RCC 7860 (cell line): ENCODE data around the gene AKT1S1.

Experiments
- DNase-seq: peaks from one replicate; pipeline ENCODE4 v3.0.0-alpha.2; 2015; ENCODE audit warnings: low spot score
- FAIRE-seq: peaks from 2 replicates; lab custom pipeline; 2012; peaks lifted over from hg19 to GRCh38; lab: Jason Lieb, UNC

The AKT1S1 gene

DNA sequence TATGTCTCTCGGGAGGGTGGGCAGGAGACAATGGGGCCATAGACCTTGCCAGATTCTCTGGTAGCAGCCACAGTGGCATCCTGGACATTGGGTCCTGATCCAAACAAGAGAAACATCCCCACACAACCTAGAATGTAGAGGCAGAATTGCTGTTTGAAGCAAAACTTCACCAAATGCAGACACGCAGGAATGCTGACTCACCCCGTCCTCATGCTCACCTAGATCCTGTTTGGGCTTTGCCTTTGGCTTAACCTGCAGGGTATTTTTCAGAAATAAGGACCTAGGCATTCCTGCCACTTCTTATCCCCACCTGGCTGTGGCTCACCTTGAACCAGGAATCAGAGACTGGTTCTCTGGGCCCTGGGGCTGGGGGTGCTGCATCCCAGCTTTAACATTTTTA is 7.6 kb upstream of the AKT1S1 start:
- no peak for DNase-seq
- no peak for FAIRE-seq

DNA sequence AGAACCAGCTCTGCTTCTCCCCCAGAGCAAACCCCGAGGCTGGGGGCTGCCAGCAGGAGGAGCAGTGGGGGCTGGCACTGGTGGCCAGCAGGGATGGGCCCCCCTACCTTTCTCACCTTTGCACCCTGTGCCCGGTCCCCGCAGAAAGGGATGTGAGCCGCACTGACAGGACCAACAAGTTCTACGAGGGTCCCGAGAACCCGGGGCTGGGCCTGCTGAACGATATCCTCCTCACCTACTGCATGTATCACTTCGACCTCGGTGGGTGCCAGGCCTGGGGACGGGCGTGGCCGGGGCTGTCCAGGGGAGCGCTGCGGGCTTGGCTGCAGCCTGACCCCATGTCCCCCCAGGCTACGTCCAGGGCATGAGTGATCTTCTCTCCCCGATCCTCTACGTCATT is 7.0 kb upstream of the AKT1S1 start:
- DNase-seq (no peak), FAIRE-seq (no peak)

DNA sequence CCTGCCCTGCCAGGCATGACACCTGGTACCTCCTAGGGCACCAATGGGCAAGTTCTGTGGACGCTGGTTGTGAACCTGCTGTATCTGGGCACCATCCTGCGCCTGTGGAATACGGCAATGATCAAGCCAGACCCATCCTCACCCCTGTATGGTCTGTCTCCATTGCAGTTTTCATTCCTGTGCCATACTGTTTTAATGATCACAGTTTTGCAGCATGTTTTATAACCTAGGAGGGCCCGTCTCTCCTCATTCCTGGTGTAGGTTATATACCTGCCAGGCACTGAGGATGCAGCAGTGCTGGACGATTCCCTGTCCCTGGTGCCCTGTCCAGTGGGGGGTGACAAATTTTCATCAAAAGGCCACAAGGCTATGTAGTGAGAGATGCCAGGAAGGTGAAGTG is 5.9 kb upstream of the AKT1S1 start:
- DNase-seq (no peak), FAIRE-seq (no peak)

DNA sequence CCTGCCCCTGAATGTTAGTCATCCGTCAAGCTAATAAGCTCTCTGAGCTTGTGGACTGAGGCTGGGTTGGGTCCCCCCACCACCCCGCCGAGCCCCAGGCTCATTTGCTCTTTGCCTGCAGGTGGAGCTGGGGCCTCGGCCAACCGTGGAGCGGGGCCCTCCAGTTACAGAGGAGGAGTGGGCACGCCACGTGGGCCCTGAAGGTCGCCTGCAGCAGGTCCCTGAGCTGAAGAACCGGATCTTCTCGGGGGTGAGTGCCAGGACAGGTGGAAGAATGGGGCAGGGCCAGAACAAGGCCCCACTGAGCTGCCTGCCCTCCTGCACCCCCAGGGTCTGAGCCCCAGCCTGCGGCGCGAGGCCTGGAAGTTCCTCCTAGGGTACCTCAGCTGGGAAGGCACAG is 5.5 kb upstream of the AKT1S1 start:
- DNase-seq (no peak), FAIRE-seq (no peak)

DNA sequence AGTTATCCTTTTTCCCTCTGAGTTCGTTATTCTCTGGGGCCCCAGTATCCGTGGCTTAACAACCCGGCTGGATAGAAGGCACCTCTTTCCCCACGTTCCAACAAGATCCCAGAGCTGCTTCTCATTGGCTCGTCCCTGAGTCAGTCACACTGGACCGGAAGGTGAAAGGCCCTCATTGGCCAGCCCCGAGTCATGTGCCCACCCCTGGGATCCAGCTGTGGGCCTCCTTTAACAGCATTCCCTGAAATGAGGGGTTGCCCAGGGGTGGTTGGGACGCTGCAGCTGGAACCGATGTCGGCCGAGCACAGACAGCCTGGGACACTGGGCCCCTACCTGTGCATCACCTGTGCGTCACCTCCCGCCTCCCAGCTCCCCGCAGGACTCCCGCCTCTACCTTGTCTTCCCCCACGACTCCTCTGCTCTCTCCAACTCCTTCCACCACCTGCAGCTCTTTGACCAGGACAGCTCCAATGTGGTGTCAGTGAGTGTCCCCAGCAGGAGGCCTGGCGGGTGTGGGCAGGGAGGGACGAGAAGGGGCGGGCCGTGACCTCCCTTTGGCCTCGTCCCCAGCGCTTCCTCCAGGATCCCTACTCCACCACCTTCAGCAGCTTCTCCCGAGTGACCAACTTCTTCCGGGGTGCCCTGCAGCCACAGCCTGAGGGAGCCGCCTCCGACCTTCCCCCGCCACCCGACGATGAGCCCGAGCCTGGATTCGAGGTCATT is 4.7 kb upstream of the AKT1S1 start:
- FAIRE-seq, result no peak
- DNase-seq, result no peak

DNA sequence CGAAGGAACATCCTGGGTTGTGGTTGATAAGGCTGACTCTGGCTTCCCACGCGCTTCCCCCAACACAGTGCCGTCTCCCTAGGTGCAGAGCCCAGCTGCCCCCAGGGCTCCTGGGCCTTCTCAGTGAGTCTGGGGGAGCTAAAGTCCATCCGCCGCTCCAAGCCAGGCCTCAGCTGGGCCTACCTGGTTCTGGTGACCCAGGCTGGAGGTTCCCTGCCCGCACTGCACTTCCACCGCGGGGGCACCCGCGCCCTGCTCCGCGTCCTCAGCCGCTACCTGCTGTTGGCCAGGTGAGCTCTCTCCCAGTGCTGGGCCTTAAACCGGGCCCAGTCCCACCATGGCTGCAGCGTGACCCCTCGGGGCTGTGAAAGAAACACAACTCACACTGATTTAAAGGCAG is 4.0 kb upstream of the AKT1S1 start:
- FAIRE-seq (no peak), DNase-seq (no peak)

DNA sequence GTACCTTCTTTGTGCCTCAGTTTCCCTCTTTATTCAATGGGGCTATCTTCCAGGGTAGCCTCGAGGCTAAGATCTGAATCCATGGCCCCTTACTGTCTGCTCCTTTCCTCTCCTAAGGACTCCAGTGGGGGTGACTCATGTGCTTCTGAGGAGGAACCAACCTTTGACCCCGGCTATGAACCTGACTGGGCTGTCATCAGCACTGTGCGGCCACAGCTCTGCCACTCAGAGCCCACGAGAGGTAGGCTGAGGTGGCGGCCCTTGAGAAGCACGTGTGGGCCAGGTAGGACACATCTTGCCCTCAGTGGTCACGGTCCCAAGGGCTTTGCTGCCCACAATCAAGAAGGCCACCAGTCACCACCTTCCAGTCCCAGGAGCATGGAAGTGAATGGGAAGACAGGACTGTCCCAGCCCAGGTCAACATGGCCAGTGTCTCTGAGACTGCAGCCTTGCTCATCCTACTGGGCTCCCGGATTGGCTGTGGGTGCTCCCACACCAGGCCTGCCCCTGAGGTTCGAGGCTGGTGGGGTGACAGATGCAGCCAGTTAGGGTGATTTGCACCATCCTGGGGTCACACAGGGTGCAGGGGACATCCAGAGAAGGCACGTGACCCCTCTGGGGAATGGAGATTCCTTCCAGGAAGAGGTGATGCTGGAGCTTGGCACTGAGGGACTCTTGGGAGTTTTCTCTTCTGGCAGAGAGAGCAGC is 3.2 kb upstream of the AKT1S1 start:
- DNase-seq (no peak), FAIRE-seq (no peak)

DNA sequence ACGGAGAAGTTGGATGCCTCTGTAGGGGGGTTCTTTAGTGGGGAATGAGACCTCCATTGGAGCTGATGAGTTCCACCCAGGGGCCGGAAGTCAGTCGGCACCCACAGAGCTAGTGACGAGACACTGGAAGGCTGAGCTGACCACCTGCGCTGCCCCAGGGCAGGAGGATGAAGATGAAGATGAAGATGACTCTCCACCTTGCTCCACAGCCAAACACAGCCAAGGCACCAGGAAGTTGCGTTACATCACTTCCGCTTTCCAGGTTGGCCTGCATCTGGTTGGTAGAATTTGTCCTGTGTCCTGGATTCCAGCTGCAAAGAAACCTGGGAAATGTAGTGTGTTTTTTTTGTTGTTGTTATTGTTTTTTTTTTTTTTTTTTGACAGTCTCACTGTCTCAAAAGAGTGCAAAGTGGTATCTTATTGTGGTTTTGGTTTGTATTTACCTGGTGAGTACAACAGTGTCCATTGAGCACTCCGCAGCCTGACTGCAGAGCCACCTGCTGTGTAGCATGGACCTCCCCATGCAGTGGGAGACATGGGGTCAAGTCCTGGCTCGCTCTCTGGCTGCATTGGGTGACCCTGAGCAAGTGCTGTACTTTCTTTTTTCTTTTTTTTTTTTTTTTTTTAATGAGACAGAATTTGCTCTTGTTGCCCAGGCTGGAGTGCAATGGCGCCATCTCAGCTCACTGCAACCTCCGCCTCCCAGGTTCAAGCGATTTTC is 2.2 kb upstream of the AKT1S1 start:
- no peak for FAIRE-seq
- DNase-seq, result no peak

DNA sequence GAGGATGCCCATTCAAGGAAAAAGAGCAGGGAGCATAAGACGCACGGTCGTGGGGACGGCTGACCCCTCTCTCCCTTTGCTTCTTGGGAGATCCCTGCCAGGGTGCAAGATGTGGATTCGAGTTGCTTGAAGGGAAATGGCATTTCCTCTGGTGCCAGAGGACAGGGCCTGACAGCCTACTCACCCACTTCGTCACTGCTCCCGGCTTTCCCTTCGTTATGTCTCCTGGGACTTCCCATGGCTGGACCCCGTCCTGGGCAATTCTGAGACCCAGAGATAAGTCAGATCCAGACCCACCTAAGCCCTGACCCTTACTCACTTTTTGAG is 1.6 kb upstream of the AKT1S1 start:
- no peak for FAIRE-seq

DNA sequence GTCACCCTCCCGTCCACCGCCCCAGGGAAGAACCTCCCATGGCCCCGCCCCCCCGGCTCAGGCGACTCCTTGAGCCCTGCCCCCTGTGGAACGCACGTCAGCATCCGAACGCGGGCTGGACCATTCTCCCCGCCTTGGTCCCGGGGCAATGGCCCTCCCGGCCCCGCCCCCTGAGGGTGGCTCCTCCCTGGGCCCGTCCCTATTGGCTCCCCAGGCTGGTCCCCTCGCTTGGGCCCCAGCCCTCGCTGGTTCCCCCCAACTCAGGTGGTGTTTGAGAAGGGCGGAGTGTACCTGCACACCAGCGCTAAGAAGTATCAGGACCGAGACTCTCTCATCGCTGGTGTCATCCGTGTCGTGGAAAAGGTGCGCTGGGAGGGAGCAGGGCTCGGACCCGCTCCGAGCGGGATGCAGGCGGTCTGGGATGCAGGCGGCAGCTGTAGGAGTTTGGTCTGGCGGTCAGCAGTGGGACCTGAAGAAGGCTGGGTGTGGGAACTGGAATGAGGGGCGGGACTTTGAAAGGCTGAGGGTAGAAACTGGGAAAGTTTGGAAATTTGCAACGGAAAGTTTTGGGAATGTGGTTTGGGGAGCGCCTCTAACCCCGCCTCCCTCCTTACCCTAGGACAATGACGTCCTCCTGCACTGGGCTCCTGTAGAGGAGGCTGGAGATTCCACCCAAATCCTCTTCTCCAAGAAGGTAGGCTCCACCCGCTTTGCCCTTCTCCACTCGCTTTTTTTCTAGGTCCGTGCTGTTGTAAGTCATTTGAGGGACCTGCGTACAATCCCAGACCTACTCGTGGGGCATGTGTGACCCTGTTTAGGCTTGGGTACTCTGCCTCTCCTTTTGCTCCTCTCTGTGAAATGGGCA is 956 bp upstream of the AKT1S1 start:
- FAIRE-seq, result no peak
- DNase-seq, result peak; percentile 82

More for the DNA sequence above, 1.6 kb upstream of the AKT1S1 start:
- DNase-seq, result no peak

DNA sequence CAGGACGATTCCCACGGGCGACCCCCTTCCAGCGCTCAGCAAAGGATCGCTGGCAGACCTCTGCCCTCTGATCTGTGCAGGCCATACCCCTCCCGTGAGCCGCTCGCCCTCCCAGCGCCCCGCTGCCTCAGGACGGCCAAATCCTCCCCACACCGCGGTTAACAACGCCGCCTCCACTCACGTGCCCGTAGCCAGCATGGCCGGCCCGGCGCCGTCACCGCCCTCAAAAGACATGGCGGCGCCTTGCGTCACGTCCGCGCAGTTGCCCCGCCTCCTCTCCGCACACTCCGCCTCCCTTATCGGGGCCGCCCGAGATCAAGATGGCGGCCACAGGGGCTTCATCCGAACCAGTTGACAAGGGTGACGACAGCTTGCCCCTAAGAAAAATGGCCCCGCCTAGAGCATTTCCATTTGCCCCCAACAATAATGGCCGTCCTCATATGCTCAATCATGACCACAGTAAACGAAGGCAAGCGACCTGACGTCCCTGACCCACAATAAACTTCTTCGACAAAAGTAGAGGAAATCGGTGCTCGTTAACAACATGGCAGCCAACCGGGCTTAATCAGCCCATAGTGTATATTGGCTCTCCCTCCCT is 634 bp downstream of the AKT1S1 start:
- peak; percentile 64 for FAIRE-seq

DNA sequence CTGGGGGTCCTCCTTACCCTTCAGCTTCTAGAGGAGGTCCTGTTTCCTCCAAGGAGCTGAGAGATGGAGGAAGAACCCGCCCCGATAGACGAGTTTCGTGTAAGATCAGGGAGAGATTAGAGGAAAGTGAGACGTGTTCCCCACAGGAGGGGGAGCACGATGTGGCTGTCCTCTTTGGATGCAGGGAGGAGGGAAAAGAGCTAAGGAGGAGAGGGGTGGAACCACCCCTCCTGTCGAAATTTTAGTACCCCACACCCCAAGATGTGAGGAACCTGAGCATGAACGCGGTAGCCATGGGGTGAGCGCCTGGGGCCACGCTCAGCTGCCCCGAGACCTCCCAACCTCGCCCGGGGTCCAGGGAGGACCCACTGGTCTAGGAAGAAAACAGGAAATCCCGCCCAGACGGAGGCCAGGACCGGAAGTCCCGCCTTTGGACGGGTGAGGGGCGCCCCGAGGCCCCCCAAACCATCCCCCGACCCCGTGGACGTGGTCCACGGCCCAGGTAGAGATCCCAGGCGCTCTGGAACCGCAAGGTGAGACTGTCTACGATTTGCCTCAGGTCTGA is 1.2 kb downstream of the AKT1S1 start:
- no peak for DNase-seq

More for the DNA sequence above, 634 bp downstream of the AKT1S1 start:
- DNase-seq, result peak; percentile 92

DNA sequence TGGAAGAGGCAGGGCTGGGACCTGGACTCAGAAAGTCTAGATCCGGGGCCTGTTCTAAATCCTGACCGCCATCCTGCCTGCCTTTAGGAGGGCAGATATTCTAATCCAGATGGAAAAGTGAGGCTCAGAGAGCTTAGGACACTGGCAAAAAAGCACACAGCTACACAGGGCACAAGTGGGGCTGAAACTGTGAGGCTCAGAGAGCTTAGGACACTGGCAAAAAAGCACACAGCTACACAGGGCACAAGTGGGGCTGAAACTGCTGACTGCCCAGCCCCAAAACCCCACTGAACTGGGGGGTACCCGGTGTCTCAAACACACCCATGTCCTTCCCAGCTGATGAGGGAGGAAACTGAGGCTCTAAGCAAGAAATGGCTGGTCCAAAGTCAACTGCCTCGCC is 2.0 kb downstream of the AKT1S1 start:
- no peak for DNase-seq
- FAIRE-seq, result no peak

More for the DNA sequence above, 1.2 kb downstream of the AKT1S1 start:
- no peak for FAIRE-seq

DNA sequence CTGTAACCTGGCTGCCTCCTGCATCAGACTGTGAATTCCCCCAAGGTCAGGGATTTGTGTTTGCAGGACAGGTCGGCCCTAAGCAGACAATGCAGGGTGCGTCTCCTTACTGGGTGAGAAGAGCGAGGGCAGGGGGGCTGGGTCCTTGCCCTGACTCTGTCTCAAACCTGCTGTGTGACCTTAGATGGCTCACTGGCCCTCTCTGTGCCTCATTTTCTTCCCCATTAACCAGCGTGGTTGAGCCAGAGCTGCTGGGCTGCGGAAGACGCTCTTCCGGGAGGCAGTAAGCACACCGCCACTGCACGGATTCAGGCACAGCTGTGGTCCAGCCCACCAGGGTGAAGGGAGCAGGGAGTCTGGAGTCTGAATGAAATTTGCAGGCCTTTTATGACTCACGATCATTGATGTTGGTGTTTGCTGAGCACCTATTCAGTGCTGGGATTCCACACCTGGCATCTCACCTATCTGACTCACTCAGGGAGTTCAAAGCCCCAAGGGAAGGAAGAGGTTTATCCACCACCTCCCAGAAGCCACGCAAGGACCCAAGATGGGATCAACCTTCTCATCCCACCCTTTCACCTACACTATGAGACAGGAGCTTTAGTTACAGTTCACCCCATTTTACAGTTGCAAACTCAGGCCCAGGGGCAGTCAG is 2.5 kb downstream of the AKT1S1 start:
- no peak for FAIRE-seq
- no peak for DNase-seq

DNA sequence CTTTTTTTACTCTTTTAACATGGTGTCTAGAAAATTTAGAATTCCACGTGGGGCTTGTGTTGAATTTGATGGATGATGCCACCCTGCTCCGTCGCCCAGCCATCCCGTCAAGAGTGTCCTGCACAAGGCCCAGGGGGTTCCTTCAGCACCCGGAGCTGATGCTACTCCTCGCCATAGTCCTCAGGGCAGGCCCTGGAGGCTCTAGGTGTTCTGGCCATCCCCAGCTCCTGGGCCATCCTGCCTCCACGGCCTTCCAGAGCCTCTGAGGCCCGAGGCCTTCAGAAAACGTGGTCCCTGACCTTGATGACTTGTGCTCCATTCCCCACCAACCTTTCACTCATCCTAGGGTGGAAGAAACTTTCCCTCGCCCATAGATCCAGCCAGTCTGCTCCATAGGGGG is 3.3 kb downstream of the AKT1S1 start:
- FAIRE-seq (no peak), DNase-seq (no peak)

DNA sequence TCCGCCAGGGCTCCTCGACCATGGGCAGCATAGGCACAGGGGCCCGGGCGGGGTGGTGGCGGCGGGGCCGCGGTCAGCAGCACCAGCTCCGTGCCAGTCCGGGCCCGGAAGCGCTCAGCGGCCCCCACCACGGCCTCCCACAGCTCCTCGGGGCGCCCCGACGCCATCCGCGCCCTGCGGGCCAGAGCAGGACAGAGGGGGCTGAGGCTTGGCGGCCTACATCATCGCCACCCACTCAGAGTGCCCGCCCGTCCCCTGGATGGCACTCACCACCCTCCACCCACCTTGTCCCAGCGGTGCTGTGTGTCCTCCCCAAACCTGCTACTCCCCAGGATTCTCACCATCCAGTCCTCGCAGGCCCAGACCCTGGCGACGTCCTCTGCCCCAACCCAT is 4.0 kb downstream of the AKT1S1 start:
- no peak for FAIRE-seq
- no peak for DNase-seq

DNA sequence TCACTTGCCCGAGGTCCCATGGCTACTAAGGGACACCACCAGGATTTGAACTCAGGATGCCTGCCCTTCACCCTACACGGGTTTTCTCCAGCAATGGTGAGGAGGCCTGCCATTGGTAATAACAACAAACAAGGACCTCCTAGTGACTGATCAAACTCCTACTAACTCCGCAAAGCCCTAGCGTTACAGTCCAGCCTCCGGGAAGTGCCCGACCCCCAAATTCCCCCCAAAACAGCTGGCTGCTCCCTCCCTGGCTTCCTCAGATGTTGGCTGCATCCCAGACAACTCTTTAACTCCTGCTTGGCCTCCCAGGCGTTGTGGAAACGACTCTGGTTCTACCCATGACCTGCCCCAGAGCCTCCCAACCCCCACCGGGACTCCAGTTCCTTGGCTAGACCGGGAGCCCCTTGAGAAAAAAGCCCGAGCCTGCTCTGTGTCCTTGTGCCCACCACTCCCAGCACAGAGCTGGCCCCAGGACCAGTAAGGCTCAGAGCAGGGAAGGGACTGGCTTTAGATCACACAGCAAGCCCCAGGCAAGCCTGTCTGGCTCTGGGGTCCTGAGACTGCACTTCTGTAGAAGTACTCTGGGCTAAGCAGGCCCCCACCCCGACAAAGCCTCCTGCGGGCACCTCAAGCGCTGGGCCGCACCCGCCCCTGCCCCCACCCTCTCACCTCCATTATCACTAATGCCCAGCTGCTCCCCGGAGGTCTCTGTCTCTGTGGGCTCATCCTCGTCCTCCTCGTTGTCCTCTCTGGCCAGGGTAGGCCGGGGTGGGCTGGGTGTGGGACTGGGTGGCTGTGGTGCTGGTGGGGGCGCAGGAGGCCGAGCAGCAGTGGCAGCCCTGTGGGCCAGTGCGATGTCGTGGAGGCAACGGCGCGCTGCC is 4.7 kb downstream of the AKT1S1 start:
- DNase-seq (no peak), FAIRE-seq (no peak)

DNA sequence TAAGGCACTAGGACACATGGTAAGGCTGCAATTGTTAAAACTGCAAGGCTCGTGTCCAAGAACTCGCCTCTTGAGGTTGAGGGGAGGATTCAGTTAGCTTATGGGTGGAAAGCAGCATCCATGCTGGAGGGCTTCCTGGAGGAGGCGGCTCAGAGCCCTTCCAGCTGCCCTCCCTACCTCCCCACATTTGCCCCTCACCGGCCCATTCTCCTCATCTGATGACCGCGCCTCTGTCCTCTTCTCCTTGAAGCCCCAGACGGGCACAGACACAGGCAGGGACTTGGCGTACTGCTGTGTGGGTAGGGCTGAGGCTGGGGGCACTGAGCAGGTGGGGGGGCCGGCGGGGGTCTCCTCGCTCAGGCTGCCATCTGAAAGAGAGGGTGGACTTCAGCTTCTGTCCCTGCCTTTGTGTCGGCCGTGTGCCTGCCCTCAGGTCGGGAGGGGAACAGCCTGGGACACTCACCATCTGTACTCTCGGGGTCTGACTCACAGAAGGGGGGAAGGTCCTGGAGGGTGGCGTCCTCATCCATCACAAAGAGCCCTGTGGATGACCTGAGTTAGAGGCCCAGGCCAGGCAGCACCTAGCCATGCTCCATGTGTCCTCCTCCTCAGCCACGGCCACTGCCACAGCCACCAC is 5.7 kb downstream of the AKT1S1 start:
- FAIRE-seq (no peak), DNase-seq (no peak)
